GM12878 (cell line): ENCODE results near the gene RARS2. TPM values are rescaled to one million over a fixed set of nuclear protein-coding genes. Genes with fewer than 3 reads are reported as not detected.

ENCODE experiments used
- ATAC-seq: fragments of 200-7000 bp; cut with Tn5 transposase; 3 replicates; pipeline ENCODE4 v1.9.1; 2020; ENCODE audit warnings: mild to moderate bottlenecking, moderate library complexity
- BruUV-seq: library from RNA; stranded (reverse); fragments of 400-500 nt; replicated peaks from 2 replicates; lab custom pipeline; 2021; lab: Mats Ljungman, UMichigan
- CTCF ChIA-PET: fragments of 300-600 bp; sonication (Branson Sonifier 250); formaldehyde crosslinking; extraction: SDS; loops from one replicate; lab custom pipeline; 2021; ENCODE audit warnings: inconsistent platforms; lab: Yijun Ruan, JAX
- POLR2A ChIA-PET: fragments of 350-600 bp; formaldehyde crosslinking; extraction: SDS; loops from one replicate; lab custom pipeline; 2021; ENCODE audit warnings: inconsistent platforms; lab: Charles Lee
- RAD21 ChIA-PET: fragments of 300-600 bp; sonication (Branson Sonifier 250); formaldehyde crosslinking; loops from one replicate; lab custom pipeline; 2023; ENCODE audit warnings: antibody characterized with exemption; ENCODE audit not compliant: unreplicated experiment; lab: Charles Lee
- SMC1A ChIA-PET: fragments of 300-600 bp; sonication (Branson Sonifier 250); formaldehyde crosslinking; loops from one replicate; lab custom pipeline; 2023; ENCODE audit not compliant: unreplicated experiment, uncharacterized antibody; lab: Charles Lee
- DNase-seq: peaks from one replicate; pipeline ENCODE4 v3.0.0-alpha.2; 2011; ENCODE audit warnings: low read depth, low spot score
- FAIRE-seq: peaks from 3 replicates; lab custom pipeline; 2011; peaks lifted over from hg19 to GRCh38; lab: Jason Lieb, UNC
- H2AFZ ChIP-seq: 2 replicates; pipeline ENCODE4 v1.6.0; 2011; ENCODE audit warnings: low read depth, low read length, control low read depth; ENCODE audit not compliant: control insufficient read depth
- H3K27ac ChIP-seq: 2 replicates; pipeline ENCODE4 v1.5.1; 2011; ENCODE audit warnings: control low read depth; ENCODE audit not compliant: control insufficient read depth, insufficient read depth
- H3K27me3 ChIP-seq, 2 experiments: replicated peaks in 1 of 2; 2 replicates each; pipeline versions ENCODE4 v1.6.0 to v1.6.1; 2011; ENCODE audit warnings: low read length in 1 of 2; ENCODE audit not compliant: control insufficient read depth in 2 of 2, insufficient read depth in 2 of 2
- H3K36me3 ChIP-seq, 2 experiments: 2 replicates each; pipeline ENCODE4 v1.5.1; 2011; ENCODE audit warnings: low read length in 1 of 2; ENCODE audit not compliant: control insufficient read depth in 2 of 2, insufficient read depth in 2 of 2
- H3K4me1 ChIP-seq: 2 replicates; pipeline ENCODE4 v1.6.1; 2011; ENCODE audit warnings: mild to moderate bottlenecking, low read length, moderate library complexity, mixed read lengths; ENCODE audit not compliant: control insufficient read depth, insufficient read depth
- H3K4me2 ChIP-seq: 2 replicates; pipeline ENCODE4 v1.6.0; 2011; ENCODE audit warnings: control low read depth; ENCODE audit not compliant: control insufficient read depth, insufficient read depth
- H3K4me3 ChIP-seq: fragments of 200-600 bp; sonication (generic); 2 replicates; pipeline ENCODE4 v1.5.1; 2016
- H3K79me2 ChIP-seq: 2 replicates; pipeline ENCODE4 v1.6.0; 2011; ENCODE audit warnings: low read length; ENCODE audit not compliant: control insufficient read depth, insufficient read depth
- H3K9ac ChIP-seq: 2 replicates; pipeline ENCODE4 v1.8.0; 2011; ENCODE audit warnings: low read length, control low read depth, mixed read lengths; ENCODE audit not compliant: control insufficient read depth, insufficient read depth
- H3K9me3 ChIP-seq: replicated peaks from 3 replicates; pipeline ENCODE4 v1.5.1; 2011; ENCODE audit warnings: mild to moderate bottlenecking, low read length; ENCODE audit not compliant: control insufficient read depth, insufficient read depth
- H4K20me1 ChIP-seq: 2 replicates; pipeline ENCODE4 v1.6.0; 2011; ENCODE audit not compliant: control insufficient read depth, insufficient read depth
- BRCA1 ChIP-seq: IDR thresholded peaks from 2 replicates; pipeline ENCODE4 v1.6.1; 2011; ENCODE audit warnings: low read depth, low read length, improper control_type of control experiment
- EP300 ChIP-seq, 2 experiments: fragments of 150-350 bp in 1 of 2; IDR thresholded peaks; 2 replicates each; pipeline ENCODE4 v1.6.1; 2011 to 2012; ENCODE audit warnings: low read depth in 2 of 2, low read length in 2 of 2, borderline replicate concordance in 1 of 2, improper control_type of control experiment in 1 of 2, inconsistent platforms in 1 of 2; ENCODE audit not compliant: control insufficient read depth in 1 of 2
- HDGF ChIP-seq: fragments of 450-650 bp; IDR thresholded peaks from 2 replicates; pipeline ENCODE4 v1.6.1; 2016; ENCODE audit warnings: antibody characterized with exemption
- PAX8 ChIP-seq: fragments of 450-650 bp; IDR thresholded peaks from 2 replicates; pipeline ENCODE4 v1.6.1; 2017; ENCODE audit warnings: mild to moderate bottlenecking, moderate library complexity
- RBBP5 ChIP-seq: fragments of 200-600 bp; sonication (generic); conservative IDR thresholded peaks from 2 replicates; pipeline ENCODE4 v1.6.1; 2016
- WGBS: methylation state at CpG from one replicate; pipeline ENCODE4 v1.1.6; 2016; ENCODE audit warnings: low lambda C conversion rate; ENCODE audit not compliant: insufficient replicate concordance, insufficient coverage; ENCODE audit errors: missing lambda C conversion rate; 5-methylcytosine and 5-hydroxymethylcytosine counted together
- in situ Hi-C: fragments of 300-500 bp; cut with MboI; formaldehyde crosslinking; loops from 9 replicates; pipeline ENCODE4 v1.14.3; 2018; ENCODE audit warnings: mixed read lengths
- intact Hi-C: fragments of 100-400 bp; cut with micrococcal nuclease; formaldehyde crosslinking; loops from one replicate; pipeline ENCODE4 v1.14.2; 2022; ENCODE audit not compliant: unreplicated experiment
- polyA plus RNA-seq, 11 experiments: library from polyadenylated mRNA; depleted of rRNA in 4 of 11; unstranded in 6 of 11; stranded (reverse) in 5 of 11; fragments of >200 nt; fragmentation: Nextera tagmentation in 4 of 11; fragmentation: Illumina TruSeq in 1 of 11; extraction: Ambion mirVana in 4 of 11; extraction: Trizol in 1 of 11; gene quantifications; 1 replicate in 1 of 11; 2 replicates in 10 of 11; pipeline versions ENCODE4 v1.2.1 to v1.2.3, GENCODE V29; 2011 to 2016; ENCODE audit warnings: inconsistent platforms in 2 of 11, missing spikeins in 2 of 11, low read depth in 1 of 11
- total RNA-seq, 4 experiments: library from RNA; depleted of rRNA in 3 of 4; stranded (reverse); fragments of >200 nt in 3 of 4; fragmentation: Illumina TruSeq in 1 of 4; extraction: Trizol in 1 of 4; gene quantifications; 2 replicates each; pipeline versions ENCODE4 v1.2.1 to v1.2.3, GENCODE V29; 2013 to 2021
- TF ChIP-seq, protein P1 (sequence below): IDR thresholded peaks from 2 replicates; pipeline ENCODE4 v1.6.1; 2012; ENCODE audit warnings: mild to moderate bottlenecking, low read depth, low read length
- TF ChIP-seq, protein P2 (sequence below): fragments of 450-650 bp; IDR thresholded peaks from 2 replicates; pipeline ENCODE4 v1.6.1; 2017; ENCODE audit warnings: antibody characterized with exemption, mild to moderate bottlenecking, moderate library complexity
- TF ChIP-seq, protein P3 (sequence below): fragments of 450-650 bp; IDR thresholded peaks from 2 replicates; pipeline ENCODE4 v1.6.1; 2017; ENCODE audit warnings: mild to moderate bottlenecking, moderate library complexity
- TF ChIP-seq, protein P4 (sequence below): fragments of 450-650 bp; IDR thresholded peaks from 2 replicates; pipeline ENCODE4 v1.6.1; 2017; ENCODE audit warnings: borderline replicate concordance

RARS2 gene
- total and polyA plus RNA-seq, 10 of the 15 experiments (the other 5 are each of a cell fraction or from before 2014, with no cell fraction given), result 18.3 to 54.2 (median 36.8) TPM

DNA sequence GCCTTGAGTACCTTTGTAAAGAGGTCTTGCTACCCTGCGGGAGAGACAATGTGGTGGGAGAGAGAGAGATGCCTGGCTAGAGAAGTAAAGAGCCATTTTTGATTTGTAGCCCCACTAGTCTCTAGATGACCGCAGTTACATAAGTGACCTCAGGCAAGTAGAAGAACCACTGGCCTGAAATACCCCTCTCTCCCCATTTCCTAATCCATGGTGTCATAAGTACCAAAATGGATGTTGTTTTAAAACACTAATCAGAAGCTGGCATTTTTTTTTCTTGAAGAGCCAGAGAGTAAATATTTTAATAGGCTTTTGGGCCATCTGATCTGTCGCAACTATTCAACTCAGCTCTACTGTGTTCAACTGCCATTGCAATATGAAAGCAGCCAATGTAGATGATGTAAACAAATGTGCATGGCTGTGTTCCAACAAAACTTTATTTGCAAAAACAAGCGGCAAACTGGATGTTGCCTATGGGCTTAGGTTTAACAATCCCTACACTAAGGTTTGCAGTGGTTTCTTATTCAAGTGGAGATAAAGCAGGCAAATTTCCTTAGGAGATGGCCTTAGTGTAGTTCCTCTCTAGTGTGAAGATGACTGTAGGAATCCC, 36.5 kb downstream of the RARS2 start:
- POLR2A ChIA-PET, result no interaction called here
- in situ Hi-C loops, result no loop called here
- Histone ChIP-seq H3K9ac (no peak overlapping the region), H3K79me2 (no peaks in the 10 kb centered on the region), H3K27ac (no peak overlapping the region), H3K4me1 (no peaks in the 10 kb centered on the region), H3K36me3 (peaks cover 1 to 12% of the 10 kb centered on the region in 2 experiments), H3K9me3 (no peaks in the 10 kb centered on the region), H3K4me3 (no peak overlapping the region), H3K27me3 (no peaks in the 10 kb centered on the region), H4K20me1 (no peaks in the 10 kb centered on the region), H3K4me2 (no peak overlapping the region), H2AFZ (no peak overlapping the region)
- ATAC-seq (no peak), DNase-seq (no peak), FAIRE-seq (no peak)
- SMC1A ChIA-PET, result interaction anchor here (0.9 to 1.7 kb wide), 5 partner anchors 8 to 57 kb away, joined by 3 to 6 read pairs (median 3); no protein-coding TSS in a partner anchor
- RAD21 ChIA-PET, result no interaction called here
- CTCF ChIA-PET, result no interaction called here
- intact Hi-C loops, result no loop called here
- TF ChIP-seq, protein P1, sequence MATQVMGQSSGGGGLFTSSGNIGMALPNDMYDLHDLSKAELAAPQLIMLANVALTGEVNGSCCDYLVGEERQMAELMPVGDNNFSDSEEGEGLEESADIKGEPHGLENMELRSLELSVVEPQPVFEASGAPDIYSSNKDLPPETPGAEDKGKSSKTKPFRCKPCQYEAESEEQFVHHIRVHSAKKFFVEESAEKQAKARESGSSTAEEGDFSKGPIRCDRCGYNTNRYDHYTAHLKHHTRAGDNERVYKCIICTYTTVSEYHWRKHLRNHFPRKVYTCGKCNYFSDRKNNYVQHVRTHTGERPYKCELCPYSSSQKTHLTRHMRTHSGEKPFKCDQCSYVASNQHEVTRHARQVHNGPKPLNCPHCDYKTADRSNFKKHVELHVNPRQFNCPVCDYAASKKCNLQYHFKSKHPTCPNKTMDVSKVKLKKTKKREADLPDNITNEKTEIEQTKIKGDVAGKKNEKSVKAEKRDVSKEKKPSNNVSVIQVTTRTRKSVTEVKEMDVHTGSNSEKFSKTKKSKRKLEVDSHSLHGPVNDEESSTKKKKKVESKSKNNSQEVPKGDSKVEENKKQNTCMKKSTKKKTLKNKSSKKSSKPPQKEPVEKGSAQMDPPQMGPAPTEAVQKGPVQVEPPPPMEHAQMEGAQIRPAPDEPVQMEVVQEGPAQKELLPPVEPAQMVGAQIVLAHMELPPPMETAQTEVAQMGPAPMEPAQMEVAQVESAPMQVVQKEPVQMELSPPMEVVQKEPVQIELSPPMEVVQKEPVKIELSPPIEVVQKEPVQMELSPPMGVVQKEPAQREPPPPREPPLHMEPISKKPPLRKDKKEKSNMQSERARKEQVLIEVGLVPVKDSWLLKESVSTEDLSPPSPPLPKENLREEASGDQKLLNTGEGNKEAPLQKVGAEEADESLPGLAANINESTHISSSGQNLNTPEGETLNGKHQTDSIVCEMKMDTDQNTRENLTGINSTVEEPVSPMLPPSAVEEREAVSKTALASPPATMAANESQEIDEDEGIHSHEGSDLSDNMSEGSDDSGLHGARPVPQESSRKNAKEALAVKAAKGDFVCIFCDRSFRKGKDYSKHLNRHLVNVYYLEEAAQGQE, result no peak
- TF ChIP-seq, protein P2, sequence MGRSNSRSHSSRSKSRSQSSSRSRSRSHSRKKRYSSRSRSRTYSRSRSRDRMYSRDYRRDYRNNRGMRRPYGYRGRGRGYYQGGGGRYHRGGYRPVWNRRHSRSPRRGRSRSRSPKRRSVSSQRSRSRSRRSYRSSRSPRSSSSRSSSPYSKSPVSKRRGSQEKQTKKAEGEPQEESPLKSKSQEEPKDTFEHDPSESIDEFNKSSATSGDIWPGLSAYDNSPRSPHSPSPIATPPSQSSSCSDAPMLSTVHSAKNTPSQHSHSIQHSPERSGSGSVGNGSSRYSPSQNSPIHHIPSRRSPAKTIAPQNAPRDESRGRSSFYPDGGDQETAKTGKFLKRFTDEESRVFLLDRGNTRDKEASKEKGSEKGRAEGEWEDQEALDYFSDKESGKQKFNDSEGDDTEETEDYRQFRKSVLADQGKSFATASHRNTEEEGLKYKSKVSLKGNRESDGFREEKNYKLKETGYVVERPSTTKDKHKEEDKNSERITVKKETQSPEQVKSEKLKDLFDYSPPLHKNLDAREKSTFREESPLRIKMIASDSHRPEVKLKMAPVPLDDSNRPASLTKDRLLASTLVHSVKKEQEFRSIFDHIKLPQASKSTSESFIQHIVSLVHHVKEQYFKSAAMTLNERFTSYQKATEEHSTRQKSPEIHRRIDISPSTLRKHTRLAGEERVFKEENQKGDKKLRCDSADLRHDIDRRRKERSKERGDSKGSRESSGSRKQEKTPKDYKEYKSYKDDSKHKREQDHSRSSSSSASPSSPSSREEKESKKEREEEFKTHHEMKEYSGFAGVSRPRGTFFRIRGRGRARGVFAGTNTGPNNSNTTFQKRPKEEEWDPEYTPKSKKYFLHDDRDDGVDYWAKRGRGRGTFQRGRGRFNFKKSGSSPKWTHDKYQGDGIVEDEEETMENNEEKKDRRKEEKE, result no peak
- TF ChIP-seq PAX8 (no peak), EP300 (IDR thresholded peaks at IDR 0.05; ENCODE audit: borderline replicate concordance in 1 of 2, control insufficient read depth in 1 of 2, low read depth in 2 of 2, low read length in 2 of 2) (no peak), RBBP5 (no peak), BRCA1 (no peak), HDGF (no peak)
- TF ChIP-seq, protein P3, sequence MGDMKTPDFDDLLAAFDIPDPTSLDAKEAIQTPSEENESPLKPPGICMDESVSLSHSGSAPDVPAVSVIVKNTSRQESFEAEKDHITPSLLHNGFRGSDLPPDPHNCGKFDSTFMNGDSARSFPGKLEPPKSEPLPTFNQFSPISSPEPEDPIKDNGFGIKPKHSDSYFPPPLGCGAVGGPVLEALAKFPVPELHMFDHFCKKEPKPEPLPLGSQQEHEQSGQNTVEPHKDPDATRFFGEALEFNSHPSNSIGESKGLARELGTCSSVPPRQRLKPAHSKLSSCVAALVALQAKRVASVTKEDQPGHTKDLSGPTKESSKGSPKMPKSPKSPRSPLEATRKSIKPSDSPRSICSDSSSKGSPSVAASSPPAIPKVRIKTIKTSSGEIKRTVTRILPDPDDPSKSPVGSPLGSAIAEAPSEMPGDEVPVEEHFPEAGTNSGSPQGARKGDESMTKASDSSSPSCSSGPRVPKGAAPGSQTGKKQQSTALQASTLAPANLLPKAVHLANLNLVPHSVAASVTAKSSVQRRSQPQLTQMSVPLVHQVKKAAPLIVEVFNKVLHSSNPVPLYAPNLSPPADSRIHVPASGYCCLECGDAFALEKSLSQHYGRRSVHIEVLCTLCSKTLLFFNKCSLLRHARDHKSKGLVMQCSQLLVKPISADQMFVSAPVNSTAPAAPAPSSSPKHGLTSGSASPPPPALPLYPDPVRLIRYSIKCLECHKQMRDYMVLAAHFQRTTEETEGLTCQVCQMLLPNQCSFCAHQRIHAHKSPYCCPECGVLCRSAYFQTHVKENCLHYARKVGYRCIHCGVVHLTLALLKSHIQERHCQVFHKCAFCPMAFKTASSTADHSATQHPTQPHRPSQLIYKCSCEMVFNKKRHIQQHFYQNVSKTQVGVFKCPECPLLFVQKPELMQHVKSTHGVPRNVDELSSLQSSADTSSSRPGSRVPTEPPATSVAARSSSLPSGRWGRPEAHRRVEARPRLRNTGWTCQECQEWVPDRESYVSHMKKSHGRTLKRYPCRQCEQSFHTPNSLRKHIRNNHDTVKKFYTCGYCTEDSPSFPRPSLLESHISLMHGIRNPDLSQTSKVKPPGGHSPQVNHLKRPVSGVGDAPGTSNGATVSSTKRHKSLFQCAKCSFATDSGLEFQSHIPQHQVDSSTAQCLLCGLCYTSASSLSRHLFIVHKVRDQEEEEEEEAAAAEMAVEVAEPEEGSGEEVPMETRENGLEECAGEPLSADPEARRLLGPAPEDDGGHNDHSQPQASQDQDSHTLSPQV, result no peak
- TF ChIP-seq, protein P4, sequence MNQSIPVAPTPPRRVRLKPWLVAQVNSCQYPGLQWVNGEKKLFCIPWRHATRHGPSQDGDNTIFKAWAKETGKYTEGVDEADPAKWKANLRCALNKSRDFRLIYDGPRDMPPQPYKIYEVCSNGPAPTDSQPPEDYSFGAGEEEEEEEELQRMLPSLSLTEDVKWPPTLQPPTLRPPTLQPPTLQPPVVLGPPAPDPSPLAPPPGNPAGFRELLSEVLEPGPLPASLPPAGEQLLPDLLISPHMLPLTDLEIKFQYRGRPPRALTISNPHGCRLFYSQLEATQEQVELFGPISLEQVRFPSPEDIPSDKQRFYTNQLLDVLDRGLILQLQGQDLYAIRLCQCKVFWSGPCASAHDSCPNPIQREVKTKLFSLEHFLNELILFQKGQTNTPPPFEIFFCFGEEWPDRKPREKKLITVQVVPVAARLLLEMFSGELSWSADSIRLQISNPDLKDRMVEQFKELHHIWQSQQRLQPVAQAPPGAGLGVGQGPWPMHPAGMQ, result no peak
- 98% methylated on average over 4 of the region's 4 CpGs for WGBS
- BruUV-seq, result no TSS peak
